Large intestine (tissue), 3 donors: Measurements from ENCODE around the gene THSD7B. TPM values are rescaled to one million over a fixed set of nuclear protein-coding genes. Genes with fewer than 3 reads are reported as not detected.
"Not testable (repeated sequence)": the region's sequence is repeated elsewhere in the genome, so short reads cannot be mapped to it uniquely, and the experiment has no call there.

ENCODE experiments used
- DNase-seq, 2 donors: peaks; one replicate each; pipeline versions ENCODE4 v3.0.0 to v3.0.0-alpha.2; 2013
- H3K27ac ChIP-seq: one replicate; pipeline ENCODE4 v1.5.1; 2013; ENCODE audit warnings: low read length
- H3K27me3 ChIP-seq: 2 replicates; pipeline ENCODE4 v1.6.1; 2013; ENCODE audit warnings: low read length; ENCODE audit not compliant: control insufficient read depth, insufficient read depth
- H3K36me3 ChIP-seq: 2 replicates; pipeline ENCODE4 v1.6.1; 2013; ENCODE audit warnings: low read length; ENCODE audit not compliant: control insufficient read depth, insufficient read depth
- H3K4me1 ChIP-seq: one replicate; pipeline ENCODE4 v1.6.1; 2013; ENCODE audit warnings: low read length; ENCODE audit not compliant: control insufficient read depth, insufficient read depth
- H3K4me3 ChIP-seq: one replicate; pipeline ENCODE4 v1.5.1; 2013; ENCODE audit warnings: low read length
- H3K9me3 ChIP-seq: one replicate; pipeline ENCODE4 v1.6.1; 2013; ENCODE audit warnings: mild to moderate bottlenecking, low read depth, low read length, moderate library complexity; ENCODE audit not compliant: control insufficient read depth
- WGBS: methylation state at CpG from one replicate; pipeline ENCODE4 v1.1.5; 2013; ENCODE audit warnings: low lambda C conversion rate; ENCODE audit not compliant: insufficient coverage; 5-methylcytosine and 5-hydroxymethylcytosine counted together
- polyA plus RNA-seq: library from polyadenylated mRNA; unstranded; fragments of 120-200 nt; gene quantifications from one replicate; pipeline ENCODE4 v1.2.1, GENCODE V29; 2013

THSD7B gene
- polyA plus RNA-seq, 1 donor, result 2.2 TPM

GRCh38 chr2:137547842-137548241 lies 782.5 kb downstream of the THSD7B start:
- Histone ChIP-seq H3K36me3 (no peaks in the 10 kb centered on the region), H3K27me3 (no peaks in the 10 kb centered on the region), H3K27ac (no peak overlapping the region), H3K9me3 (no peaks in the 10 kb centered on the region), H3K4me1 (no peaks in the 10 kb centered on the region), H3K4me3 (no peak overlapping the region)
- no peak for DNase-seq
- 100% methylated on average over 1 of the region's 6 CpGs for WGBS

GRCh38 chr2:137566387-137566786 lies 801.0 kb downstream of the THSD7B start:
- no peak overlapping the region for H3K27ac ChIP-seq
- H3K4me3 ChIP-seq, result no peak overlapping the region
- H3K4me1 ChIP-seq, result no peaks in the 10 kb centered on the region
- no peaks in the 10 kb centered on the region for H3K36me3 ChIP-seq
- no peaks in the 10 kb centered on the region for H3K9me3 ChIP-seq
- H3K27me3 ChIP-seq, result no peaks in the 10 kb centered on the region
- no peak for DNase-seq
- no CpG with 5 or more reads among the region's 1 CpG for WGBS

- 100% methylated on average over 2 of the region's 3 CpGs for WGBS
- Histone ChIP-seq H3K36me3 (no peaks in the 10 kb centered on the region), H3K9me3 (no peaks in the 10 kb centered on the region), H3K27me3 (no peaks in the 10 kb centered on the region), H3K4me3 (no peak overlapping the region), H3K27ac (no peak overlapping the region), H3K4me1 (no peaks in the 10 kb centered on the region)
- no peak for DNase-seq
Measured at GRCh38 chr2:137570484-137570883, 805.1 kb downstream of the THSD7B start.

GRCh38 chr2:137587834-137588233 lies 822.5 kb downstream of the THSD7B start:
- not testable (repeated sequence) for H3K4me3 ChIP-seq, H3K36me3 ChIP-seq, H3K9me3 ChIP-seq, DNase-seq, H3K27me3 ChIP-seq, H3K4me1 ChIP-seq, H3K27ac ChIP-seq
- 100% methylated on average over 1 of the region's 5 CpGs for WGBS

GRCh38 chr2:137588578-137588977 lies 823.2 kb downstream of the THSD7B start:
- not testable (repeated sequence) for H3K4me1 ChIP-seq, DNase-seq, H3K36me3 ChIP-seq, H3K27ac ChIP-seq, H3K27me3 ChIP-seq, H3K4me3 ChIP-seq, H3K9me3 ChIP-seq
- no CpG with 5 or more reads among the region's 1 CpG for WGBS

- no peaks in the 10 kb centered on the region for H3K27me3 ChIP-seq
- H3K4me1 ChIP-seq, result no peaks in the 10 kb centered on the region
- no peak overlapping the region for H3K27ac ChIP-seq
- no peak overlapping the region for H3K4me3 ChIP-seq
- no peak for DNase-seq
- no peaks in the 10 kb centered on the region for H3K36me3 ChIP-seq
- H3K9me3 ChIP-seq, result no peaks in the 10 kb centered on the region
Measured at GRCh38 chr2:137590102-137590501, 824.8 kb downstream of the THSD7B start.

- no peak overlapping the region for H3K27ac ChIP-seq
- H3K4me1 ChIP-seq, result no peaks in the 10 kb centered on the region
- DNase-seq, result no peak
- H3K9me3 ChIP-seq, result no peaks in the 10 kb centered on the region
- H3K27me3 ChIP-seq, result no peaks in the 10 kb centered on the region
- WGBS, result no CpG with 5 or more reads among the region's 2 CpGs
- H3K4me3 ChIP-seq, result no peak overlapping the region
- no peaks in the 10 kb centered on the region for H3K36me3 ChIP-seq
Measured at GRCh38 chr2:137607722-137608318, 842.5 kb downstream of the THSD7B start.

- H3K27ac ChIP-seq, result no peak overlapping the region
- no peak for DNase-seq
- no peaks in the 10 kb centered on the region for H3K27me3 ChIP-seq
- H3K4me3 ChIP-seq, result no peak overlapping the region
- WGBS, result no CpG with 5 or more reads among the region's 4 CpGs
- no peaks in the 10 kb centered on the region for H3K9me3 ChIP-seq
- no peaks in the 10 kb centered on the region for H3K4me1 ChIP-seq
- no peaks in the 10 kb centered on the region for H3K36me3 ChIP-seq
Measured at GRCh38 chr2:137638932-137639331, 873.6 kb downstream of the THSD7B start.

GRCh38 chr2:137644731-137645130 lies 879.4 kb downstream of the THSD7B start:
- Histone ChIP-seq H3K4me3 (no peak overlapping the region), H3K27ac (no peak overlapping the region), H3K36me3 (no peaks in the 10 kb centered on the region), H3K9me3 (no peaks in the 10 kb centered on the region), H3K4me1 (no peaks in the 10 kb centered on the region), H3K27me3 (no peaks in the 10 kb centered on the region)
- WGBS, result no CpG with 5 or more reads among the region's 2 CpGs
- no peak for DNase-seq

- Histone ChIP-seq H3K27me3 (no peaks in the 10 kb centered on the region), H3K4me1 (no peaks in the 10 kb centered on the region), H3K36me3 (no peaks in the 10 kb centered on the region), H3K4me3 (no peak overlapping the region), H3K9me3 (no peaks in the 10 kb centered on the region), H3K27ac (no peak overlapping the region)
- no CpG with 5 or more reads among the region's 2 CpGs for WGBS
- no peak for DNase-seq
Measured at GRCh38 chr2:137654046-137654445, 888.7 kb downstream of the THSD7B start.

- H3K9me3 ChIP-seq, result no peaks in the 10 kb centered on the region
- no peaks in the 10 kb centered on the region for H3K27me3 ChIP-seq
- H3K4me3 ChIP-seq, result no peak overlapping the region
- no peaks in the 10 kb centered on the region for H3K4me1 ChIP-seq
- 100% methylated on average over 1 of the region's 3 CpGs for WGBS
- H3K27ac ChIP-seq, result no peak overlapping the region
- DNase-seq, result no peak
- H3K36me3 ChIP-seq, result no peaks in the 10 kb centered on the region
Measured at GRCh38 chr2:137655814-137656213, 890.5 kb downstream of the THSD7B start.
